CD8-positive, alpha-beta memory T cell (primary cell): ENCODE data around the gene FAM180A. TPM values are rescaled to one million over a fixed set of nuclear protein-coding genes. Genes with fewer than 3 reads are reported as not detected.
"Not testable (repeated sequence)": the region's sequence is repeated elsewhere in the genome, so short reads cannot be mapped to it uniquely, and the experiment has no call there.

Experiments
- CTCF ChIA-PET: fragments of 350-600 bp; sonication (Branson Sonifier 250); formaldehyde crosslinking; loops from one replicate; lab custom pipeline; 2021; ENCODE audit warnings: antibody characterized with exemption; lab: Charles Lee
- POLR2A ChIA-PET: fragments of 350-600 bp; sonication (Branson Sonifier 250); formaldehyde crosslinking; loops from one replicate; lab custom pipeline; 2021; ENCODE audit warnings: antibody characterized with exemption; lab: Charles Lee
- DNase-seq, 5 donors: peaks; one replicate each; pipeline versions ENCODE4 v3.0.0 to v3.0.0-alpha.2; 2020 to 2022; ENCODE audit warnings: mixed read lengths in 1 of 5
- H3K27ac ChIP-seq: one replicate; pipeline ENCODE4 v1.7.0; 2013; ENCODE audit warnings: low read depth, mild to moderate bottlenecking, low read length, moderate library complexity
- H3K27me3 ChIP-seq: 2 replicates; pipeline ENCODE4 v1.7.0; 2013; ENCODE audit warnings: low read length, mild to moderate bottlenecking; ENCODE audit not compliant: insufficient read depth, poor library complexity, severe bottlenecking
- H3K36me3 ChIP-seq: 2 replicates; pipeline ENCODE4 v1.7.0; 2013; ENCODE audit warnings: mild to moderate bottlenecking, low read length, moderate library complexity; ENCODE audit not compliant: insufficient read depth
- H3K4me1 ChIP-seq: 2 replicates; pipeline ENCODE4 v1.7.0; 2013; ENCODE audit warnings: mild to moderate bottlenecking, low read length, moderate library complexity; ENCODE audit not compliant: insufficient read depth
- H3K4me3 ChIP-seq: 2 replicates; pipeline ENCODE4 v1.7.0; 2013; ENCODE audit warnings: mild to moderate bottlenecking, low read length
- H3K9me3 ChIP-seq: 2 replicates; pipeline ENCODE4 v1.7.0; 2013; ENCODE audit warnings: mild to moderate bottlenecking, low read length
- H3K27ac Mint-ChIP-seq, 8 donors: one replicate each; pipeline ENCODE4 v1.8.0; 2020 to 2021; ENCODE audit warnings: mixed read lengths in 8 of 8, mild to moderate bottlenecking in 6 of 8, inconsistent platforms in 3 of 8, moderate library complexity in 3 of 8
- H3K27me3 Mint-ChIP-seq, 2 donors: one replicate each; pipeline ENCODE4 v1.8.0; 2020 to 2021; ENCODE audit warnings: mixed read lengths in 2 of 2, mild to moderate bottlenecking in 1 of 2, moderate library complexity in 1 of 2
- H3K36me3 Mint-ChIP-seq, 3 donors: one replicate each; pipeline ENCODE4 v1.8.0; 2020 to 2021; ENCODE audit warnings: mixed read lengths in 3 of 3, inconsistent platforms in 1 of 3, mild to moderate bottlenecking in 1 of 3
- H3K4me1 Mint-ChIP-seq, 3 donors: one replicate each; pipeline ENCODE4 v1.8.0; 2020 to 2021; ENCODE audit warnings: mixed read lengths in 3 of 3, inconsistent platforms in 1 of 3, mild to moderate bottlenecking in 1 of 3
- H3K4me3 Mint-ChIP-seq, 7 donors: one replicate each; pipeline ENCODE4 v1.8.0; 2020 to 2021; ENCODE audit warnings: mixed read lengths in 7 of 7, mild to moderate bottlenecking in 6 of 7, moderate library complexity in 4 of 7, inconsistent platforms in 2 of 7
- H3K9me3 Mint-ChIP-seq, 5 donors: one replicate each; pipeline ENCODE4 v1.8.0; 2020 to 2022; ENCODE audit warnings: mixed read lengths in 5 of 5, mild to moderate bottlenecking in 3 of 5, moderate library complexity in 2 of 5, inconsistent platforms in 1 of 5
- polyA plus RNA-seq: library from polyadenylated mRNA; unstranded; fragments of 300-500 nt; fragmentation: Illumina TruSeq; gene quantifications from one replicate; pipeline ENCODE4 v1.2.3, GENCODE V29; 2021
- total RNA-seq, 2 experiments: library from RNA; stranded (reverse); gene quantifications; one replicate each; pipeline ENCODE4 v1.2.3, GENCODE V29; 2021

FAM180A gene
- total and polyA plus RNA-seq, 3 experiments from 2014 or later = not detected

DNA sequence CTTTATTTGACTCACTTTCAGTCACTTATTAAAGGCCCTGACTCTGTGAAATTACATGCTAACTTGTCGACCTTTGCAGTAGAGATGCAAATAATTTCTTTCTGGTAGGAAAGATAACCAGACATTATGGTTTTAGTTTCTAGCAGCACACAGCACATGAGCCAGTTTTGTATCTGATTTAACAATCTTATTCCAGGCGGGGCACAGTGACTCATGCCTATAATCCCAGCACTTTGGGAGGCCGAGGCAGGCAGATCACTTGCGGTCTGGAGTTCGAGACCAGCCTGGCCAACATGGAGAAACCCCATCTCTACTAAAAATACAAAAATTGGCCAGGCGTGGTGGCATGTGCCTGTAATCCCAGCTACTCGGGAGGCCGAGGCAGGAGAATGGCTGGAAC is 27.3 kb upstream of the FAM180A start:
- DNase-seq, POLR2A ChIA-PET, H3K27me3 ChIP-seq, H3K4me1 ChIP-seq, H3K36me3 Mint-ChIP-seq, CTCF ChIA-PET, H3K36me3 ChIP-seq, H3K27ac Mint-ChIP-seq, H3K9me3 ChIP-seq, H3K4me3 ChIP-seq, H3K4me3 Mint-ChIP-seq, H3K9me3 Mint-ChIP-seq, H3K4me1 Mint-ChIP-seq, H3K27ac ChIP-seq: not testable (repeated sequence)
- H3K27me3 Mint-ChIP-seq = peaks cover 10 to 27% of the 10 kb centered on the region in 2 donors

DNA sequence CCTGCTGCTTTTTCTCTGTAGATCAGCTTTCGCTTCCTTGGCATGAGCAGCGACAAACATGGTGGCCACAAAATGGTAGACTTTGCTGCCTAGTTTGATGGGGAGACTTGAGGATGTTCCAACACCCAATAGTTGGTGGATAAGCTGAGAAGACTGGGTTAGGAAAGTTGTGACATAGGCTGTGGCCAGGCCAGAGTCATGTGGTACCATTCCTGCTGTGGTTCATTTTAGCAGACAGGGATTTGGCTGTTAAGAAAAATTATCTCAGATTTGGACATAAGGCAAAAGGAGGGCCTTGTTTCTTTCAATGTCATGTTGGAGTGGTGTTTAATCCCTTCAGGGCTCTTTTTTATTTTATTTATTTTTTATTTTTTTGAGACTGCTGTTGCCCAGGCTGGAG is 26.6 kb upstream of the FAM180A start:
- CTCF ChIA-PET = no interaction called here
- Mint-ChIP-seq H3K4me1 (no peaks in the 10 kb centered on the region), H3K27ac (no peak overlapping the region), H3K9me3 (peaks cover 0 to 8% (median 3%) of the 10 kb centered on the region in 5 donors), H3K27me3 (peaks cover 10 to 28% of the 10 kb centered on the region in 2 donors), H3K4me3 (no peak overlapping the region), H3K36me3 (peaks cover 0 to 2% (median 0%) of the 10 kb centered on the region in 3 donors)
- Histone ChIP-seq H3K27ac (no peak overlapping the region), H3K9me3 (no peaks in the 10 kb centered on the region), H3K4me1 (no peaks in the 10 kb centered on the region), H3K36me3 (no peaks in the 10 kb centered on the region), H3K27me3 (no peaks in the 10 kb centered on the region), H3K4me3 (no peak overlapping the region)
- POLR2A ChIA-PET = no interaction called here
- DNase-seq = no peak

DNA sequence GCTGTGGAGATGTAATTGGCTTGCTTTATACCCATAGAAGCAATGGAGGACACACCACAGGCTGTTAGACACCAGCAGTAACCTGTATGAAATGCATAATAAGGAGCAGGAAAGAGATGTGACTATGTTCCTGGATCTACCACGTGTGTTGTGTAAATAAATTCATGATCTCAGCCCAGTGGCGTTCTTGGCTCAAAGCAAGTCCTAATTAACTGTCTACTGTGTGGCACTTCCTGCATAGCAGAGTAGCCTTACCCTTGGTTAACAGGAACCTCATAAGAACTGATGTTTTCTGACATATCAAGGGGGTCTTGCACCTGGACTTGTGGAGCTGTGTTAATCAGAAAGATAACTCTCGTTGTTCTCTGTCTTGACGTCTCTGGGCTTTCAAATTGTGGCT is 25.7 kb upstream of the FAM180A start:
- Mint-ChIP-seq H3K9me3 (peaks cover 0 to 8% (median 3%) of the 10 kb centered on the region in 5 donors), H3K4me3 (no peak overlapping the region), H3K36me3 (peaks cover 0 to 2% (median 0%) of the 10 kb centered on the region in 3 donors), H3K4me1 (no peaks in the 10 kb centered on the region), H3K27me3 (peaks cover 10 to 33% of the 10 kb centered on the region in 2 donors), H3K27ac (no peak overlapping the region)
- H3K27me3 ChIP-seq = no peaks in the 10 kb centered on the region
- H3K36me3 ChIP-seq = no peaks in the 10 kb centered on the region
- H3K9me3 ChIP-seq = no peaks in the 10 kb centered on the region
- H3K4me3 ChIP-seq = no peak overlapping the region
- CTCF ChIA-PET = no interaction called here
- no peak overlapping the region for H3K27ac ChIP-seq
- no peak for DNase-seq
- POLR2A ChIA-PET = no interaction called here
- H3K4me1 ChIP-seq = no peaks in the 10 kb centered on the region

DNA sequence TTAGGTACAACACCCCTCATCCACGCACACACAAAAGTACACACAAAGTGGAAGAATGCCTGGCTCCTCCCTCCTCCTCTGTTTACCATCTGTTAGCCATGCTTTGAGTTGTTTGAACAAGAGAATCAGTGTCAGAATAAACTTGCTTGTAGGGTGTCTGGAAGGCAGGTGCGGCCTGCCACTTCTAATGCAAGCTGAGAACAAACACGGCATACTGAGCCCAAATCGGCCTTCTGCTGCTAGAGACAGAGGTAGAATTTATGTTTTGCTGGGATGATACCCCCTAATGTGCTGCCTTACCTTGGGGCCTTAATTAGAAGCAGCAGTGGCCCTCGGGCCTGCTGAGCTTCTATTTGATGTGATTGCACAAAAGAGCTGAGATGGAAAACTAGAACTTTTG is 24.9 kb upstream of the FAM180A start:
- Histone ChIP-seq H3K27me3 (no peaks in the 10 kb centered on the region), H3K4me1 (no peaks in the 10 kb centered on the region), H3K4me3 (no peak overlapping the region), H3K36me3 (no peaks in the 10 kb centered on the region), H3K27ac (no peak overlapping the region), H3K9me3 (no peaks in the 10 kb centered on the region)
- Mint-ChIP-seq H3K36me3 (peaks cover 0 to 2% (median 0%) of the 10 kb centered on the region in 3 donors), H3K4me1 (no peaks in the 10 kb centered on the region), H3K27ac (no peak overlapping the region), H3K9me3 (peaks cover 0 to 8% (median 3%) of the 10 kb centered on the region in 5 donors), H3K27me3 (peaks cover 10 to 27% of the 10 kb centered on the region in 2 donors), H3K4me3 (no peak overlapping the region)
- DNase-seq = no peak
- CTCF ChIA-PET = no interaction called here
- POLR2A ChIA-PET = no interaction called here

DNA sequence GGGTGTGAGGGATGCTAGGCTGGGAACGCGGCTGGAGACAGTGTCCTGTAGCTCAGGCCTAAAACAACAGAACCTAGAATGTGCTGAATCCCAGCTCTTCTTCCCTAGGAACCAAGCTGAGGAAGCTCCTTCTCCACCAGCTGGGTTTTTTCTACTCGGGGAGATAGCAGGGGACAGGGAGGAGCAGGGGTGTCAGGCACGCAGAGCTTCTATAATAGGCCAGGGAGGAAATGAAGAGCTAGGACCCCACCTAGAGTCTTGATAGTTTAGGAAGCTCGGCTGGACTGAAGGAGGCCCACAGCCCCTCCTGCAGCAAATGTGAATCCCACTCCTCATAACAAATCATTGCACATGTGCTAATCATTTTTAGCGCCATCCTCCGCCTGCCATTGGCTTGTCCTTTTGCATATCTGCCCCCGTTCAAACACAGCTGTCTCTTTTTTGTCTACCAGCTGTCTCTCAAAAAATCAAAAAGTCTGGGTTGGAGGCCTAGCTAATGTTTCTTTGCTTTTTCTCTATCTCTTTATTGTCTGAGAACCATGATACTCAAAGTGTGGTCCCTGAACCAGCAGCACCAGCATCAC is 24.1 kb upstream of the FAM180A start:
- no peak overlapping the region for H3K27ac ChIP-seq
- Mint-ChIP-seq H3K36me3 (peaks cover 0 to 2% (median 0%) of the 10 kb centered on the region in 3 donors), H3K27me3 (peaks cover 6 to 27% of the 10 kb centered on the region in 2 donors), H3K4me3 (no peak overlapping the region), H3K27ac (no peak overlapping the region), H3K9me3 (peaks cover 0 to 4% (median 2%) of the 10 kb centered on the region in 5 donors), H3K4me1 (no peaks in the 10 kb centered on the region)
- H3K4me3 ChIP-seq = no peak overlapping the region
- CTCF ChIA-PET = no interaction called here
- POLR2A ChIA-PET = no interaction called here
- no peaks in the 10 kb centered on the region for H3K27me3 ChIP-seq
- H3K36me3 ChIP-seq = no peaks in the 10 kb centered on the region
- no peaks in the 10 kb centered on the region for H3K4me1 ChIP-seq
- no peak for DNase-seq
- H3K9me3 ChIP-seq = no peaks in the 10 kb centered on the region

DNA sequence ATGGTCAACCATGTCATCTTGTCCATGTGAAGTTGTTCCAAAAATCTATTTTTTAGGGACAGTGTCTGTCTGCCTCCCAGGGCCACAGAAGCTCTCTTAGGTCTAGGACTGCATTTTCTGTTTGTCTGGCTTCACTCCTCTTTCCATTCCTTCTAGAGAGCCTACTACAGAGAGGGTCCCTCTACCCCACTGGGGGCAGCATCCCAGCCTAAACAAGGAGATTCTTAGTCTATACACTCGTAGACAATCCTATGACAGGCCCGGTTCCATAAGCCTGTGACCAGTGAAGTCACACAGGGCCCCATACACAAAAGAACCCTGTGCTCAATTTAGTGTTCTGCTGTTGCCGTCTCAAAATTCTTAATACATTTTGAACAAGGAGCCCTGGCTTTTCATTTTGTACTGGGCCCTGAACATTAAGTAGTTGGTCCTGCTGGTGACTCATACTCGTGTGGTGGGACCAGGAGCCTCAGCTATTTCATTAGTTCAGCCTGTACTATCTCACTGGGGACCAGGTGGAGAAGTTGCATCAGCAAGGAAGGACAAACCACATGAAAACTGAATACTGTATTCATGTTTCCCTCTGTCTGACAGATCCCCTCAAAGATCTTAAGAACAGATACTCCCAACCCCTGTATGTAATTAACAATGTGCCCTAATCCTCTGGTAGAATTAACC is 23.5 kb upstream of the FAM180A start:
- Histone ChIP-seq H3K27ac (no peak overlapping the region), H3K4me1 (no peaks in the 10 kb centered on the region), H3K36me3 (no peaks in the 10 kb centered on the region), H3K9me3 (no peaks in the 10 kb centered on the region), H3K4me3 (no peak overlapping the region), H3K27me3 (no peaks in the 10 kb centered on the region)
- POLR2A ChIA-PET = no interaction called here
- CTCF ChIA-PET = no interaction called here
- Mint-ChIP-seq H3K36me3 (peaks cover 0 to 2% (median 0%) of the 10 kb centered on the region in 3 donors), H3K9me3 (peaks cover 0 to 1% (median 0%) of the 10 kb centered on the region in 5 donors), H3K27me3 (peaks cover 2 to 27% of the 10 kb centered on the region in 2 donors), H3K4me3 (no peak overlapping the region), H3K4me1 (no peaks in the 10 kb centered on the region), H3K27ac (no peak overlapping the region)
- DNase-seq = no peak

DNA sequence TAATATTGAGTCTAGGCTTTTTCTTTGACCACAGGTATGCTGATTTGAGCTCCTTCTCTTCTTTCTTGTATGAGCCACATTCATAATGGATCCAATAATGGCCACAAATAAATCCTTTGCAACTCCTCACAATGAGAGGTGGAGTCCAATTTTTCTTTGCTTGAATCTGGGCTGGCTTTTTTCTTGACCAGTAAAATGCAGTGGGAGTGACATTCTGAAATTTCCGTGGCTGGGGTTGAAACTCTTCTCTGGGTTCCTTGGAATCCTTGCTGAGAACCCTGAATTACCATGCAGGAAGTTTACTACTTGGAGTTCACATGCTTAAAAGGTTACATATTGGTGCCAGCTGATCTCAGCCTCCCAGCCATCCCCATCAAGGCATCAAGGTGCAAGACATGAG is 22.4 kb upstream of the FAM180A start:
- Histone ChIP-seq H3K36me3 (no peaks in the 10 kb centered on the region), H3K27me3 (no peaks in the 10 kb centered on the region), H3K4me3 (no peak overlapping the region), H3K9me3 (no peaks in the 10 kb centered on the region), H3K4me1 (no peaks in the 10 kb centered on the region), H3K27ac (no peak overlapping the region)
- CTCF ChIA-PET = no interaction called here
- POLR2A ChIA-PET = no interaction called here
- Mint-ChIP-seq H3K4me1 (no peaks in the 10 kb centered on the region), H3K4me3 (no peak overlapping the region), H3K27ac (no peak overlapping the region), H3K36me3 (peaks cover 0 to 2% (median 0%) of the 10 kb centered on the region in 3 donors), H3K27me3 (peaks cover 3 to 34% of the 10 kb centered on the region in 2 donors), H3K9me3 (peaks cover 0 to 1% (median 0%) of the 10 kb centered on the region in 5 donors)
- no peak for DNase-seq

DNA sequence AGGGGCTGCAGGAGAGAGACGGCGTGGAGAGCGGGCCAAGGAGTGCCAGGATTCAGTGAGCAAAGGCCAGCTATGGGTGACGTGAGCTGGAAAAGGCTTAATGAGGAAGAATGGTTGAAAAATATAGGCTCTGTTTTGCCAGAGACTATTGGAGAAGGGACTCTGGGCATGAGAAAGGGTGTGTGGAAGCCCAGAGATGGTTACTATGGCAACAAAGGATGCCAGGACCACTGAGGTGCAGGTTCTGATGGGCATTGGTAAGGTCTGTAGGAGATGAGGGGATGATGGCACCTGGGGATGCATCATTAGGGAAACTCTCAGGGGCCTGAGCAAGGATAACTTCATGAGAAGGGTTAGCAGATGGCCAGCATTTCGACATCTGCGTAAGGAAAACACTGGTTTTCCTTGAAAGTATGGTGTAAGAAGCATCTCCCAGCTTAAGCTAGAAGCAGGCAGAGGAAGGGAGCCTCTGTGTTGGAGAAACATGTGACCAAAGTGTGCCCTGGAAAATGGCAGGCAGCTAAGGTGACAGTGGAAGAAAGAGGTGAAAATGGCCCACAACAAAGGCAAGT is 21.6 kb upstream of the FAM180A start:
- H3K4me1 Mint-ChIP-seq = no peaks in the 10 kb centered on the region
- Histone ChIP-seq H3K9me3 (no peaks in the 10 kb centered on the region), H3K4me1 (no peaks in the 10 kb centered on the region), H3K27me3 (no peaks in the 10 kb centered on the region), H3K4me3 (no peak overlapping the region), H3K27ac (no peak overlapping the region), H3K36me3 (no peaks in the 10 kb centered on the region)
- peaks cover 0 to 2% (median 0%) of the 10 kb centered on the region in 3 donors for H3K36me3 Mint-ChIP-seq
- H3K27ac Mint-ChIP-seq = no peak overlapping the region
- peaks cover 1 to 35% of the 10 kb centered on the region in 2 donors for H3K27me3 Mint-ChIP-seq
- H3K4me3 Mint-ChIP-seq = no peak overlapping the region
- CTCF ChIA-PET = no interaction called here
- POLR2A ChIA-PET = no interaction called here
- DNase-seq = no peak
- H3K9me3 Mint-ChIP-seq = peaks cover 0 to 1% (median 0%) of the 10 kb centered on the region in 5 donors
